HL-60 (cell line): ENCODE data around the gene TMEM108.

Experiments
- DNase-seq, 2 experiments: peaks; one replicate each; pipeline ENCODE4 v3.0.0-alpha.2; 2010 to 2020; ENCODE audit warnings: low read depth in 1 of 2, low spot score in 1 of 2
- H3K27ac ChIP-seq: fragments of 250-450 bp; sonication (Bioruptor Pico); replicated peaks from 2 replicates; pipeline ENCODE4 v1.5.1; 2020; ENCODE audit warnings: mild to moderate bottlenecking, moderate library complexity
- H3K27me3 ChIP-seq: fragments of 250-450 bp; sonication (Bioruptor Pico); 2 replicates; pipeline ENCODE4 v1.5.1; 2021; ENCODE audit warnings: mild to moderate bottlenecking, moderate library complexity; ENCODE audit not compliant: insufficient read depth, poor library complexity, severe bottlenecking
- H3K4me3 ChIP-seq: replicated peaks from 2 replicates; pipeline ENCODE4 v1.5.1; 2011; ENCODE audit warnings: mild to moderate bottlenecking, control low read depth, low read length; ENCODE audit not compliant: insufficient read depth
- CTCF ChIP-seq: IDR thresholded peaks from one replicate; pipeline ENCODE4 v1.5.1; 2011; ENCODE audit warnings: low read length, control low read depth, inconsistent platforms; ENCODE audit not compliant: insufficient read depth
- GABPA ChIP-seq: IDR thresholded peaks from 2 replicates; pipeline ENCODE4 v1.6.1; 2012; ENCODE audit warnings: low read depth
- POLR2AphosphoS5 ChIP-seq: IDR thresholded peaks from 2 replicates; pipeline ENCODE4 v1.6.1; 2012; ENCODE audit warnings: low read depth
- SPI1 ChIP-seq: IDR thresholded peaks from 2 replicates; pipeline ENCODE4 v1.6.1; 2012; ENCODE audit warnings: low read depth, mild to moderate bottlenecking, borderline replicate concordance
- TF ChIP-seq, protein P1 (sequence below): IDR thresholded peaks from 2 replicates; pipeline ENCODE4 v1.6.1; 2012; ENCODE audit warnings: low read depth; ENCODE audit not compliant: insufficient replicate concordance

Gene TMEM108

GRCh38 chr3:133375403-133375745, 337.2 kb downstream of the TMEM108 start:
- no peak overlapping the region for H3K4me3 ChIP-seq
- TF ChIP-seq, protein P1, sequence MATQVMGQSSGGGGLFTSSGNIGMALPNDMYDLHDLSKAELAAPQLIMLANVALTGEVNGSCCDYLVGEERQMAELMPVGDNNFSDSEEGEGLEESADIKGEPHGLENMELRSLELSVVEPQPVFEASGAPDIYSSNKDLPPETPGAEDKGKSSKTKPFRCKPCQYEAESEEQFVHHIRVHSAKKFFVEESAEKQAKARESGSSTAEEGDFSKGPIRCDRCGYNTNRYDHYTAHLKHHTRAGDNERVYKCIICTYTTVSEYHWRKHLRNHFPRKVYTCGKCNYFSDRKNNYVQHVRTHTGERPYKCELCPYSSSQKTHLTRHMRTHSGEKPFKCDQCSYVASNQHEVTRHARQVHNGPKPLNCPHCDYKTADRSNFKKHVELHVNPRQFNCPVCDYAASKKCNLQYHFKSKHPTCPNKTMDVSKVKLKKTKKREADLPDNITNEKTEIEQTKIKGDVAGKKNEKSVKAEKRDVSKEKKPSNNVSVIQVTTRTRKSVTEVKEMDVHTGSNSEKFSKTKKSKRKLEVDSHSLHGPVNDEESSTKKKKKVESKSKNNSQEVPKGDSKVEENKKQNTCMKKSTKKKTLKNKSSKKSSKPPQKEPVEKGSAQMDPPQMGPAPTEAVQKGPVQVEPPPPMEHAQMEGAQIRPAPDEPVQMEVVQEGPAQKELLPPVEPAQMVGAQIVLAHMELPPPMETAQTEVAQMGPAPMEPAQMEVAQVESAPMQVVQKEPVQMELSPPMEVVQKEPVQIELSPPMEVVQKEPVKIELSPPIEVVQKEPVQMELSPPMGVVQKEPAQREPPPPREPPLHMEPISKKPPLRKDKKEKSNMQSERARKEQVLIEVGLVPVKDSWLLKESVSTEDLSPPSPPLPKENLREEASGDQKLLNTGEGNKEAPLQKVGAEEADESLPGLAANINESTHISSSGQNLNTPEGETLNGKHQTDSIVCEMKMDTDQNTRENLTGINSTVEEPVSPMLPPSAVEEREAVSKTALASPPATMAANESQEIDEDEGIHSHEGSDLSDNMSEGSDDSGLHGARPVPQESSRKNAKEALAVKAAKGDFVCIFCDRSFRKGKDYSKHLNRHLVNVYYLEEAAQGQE = no peak
- no peak for TF ChIP-seq POLR2AphosphoS5
- TF ChIP-seq GABPA = no peak
- TF ChIP-seq CTCF = no peak
- no peak for TF ChIP-seq SPI1
- no peak for DNase-seq

DNA sequence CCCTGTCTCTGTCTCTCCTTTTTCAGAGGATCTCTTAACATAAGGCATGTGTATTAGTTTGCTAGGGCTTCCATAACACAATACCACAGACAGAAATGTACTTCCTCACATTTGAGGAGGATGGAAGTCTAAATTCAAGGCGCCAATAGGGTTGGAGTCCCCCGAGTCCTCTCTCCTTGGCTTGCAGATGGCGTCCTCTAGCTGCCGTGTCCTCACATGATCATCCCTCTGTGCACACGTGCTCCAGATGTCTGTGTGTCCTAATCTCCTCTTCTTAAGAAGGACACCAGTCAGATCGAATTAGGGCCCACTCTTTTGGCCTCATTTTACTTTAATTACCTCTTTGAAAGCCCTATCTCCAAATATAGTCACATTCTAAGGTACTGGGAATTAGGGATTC, 338.6 kb downstream of the TMEM108 start:
- Histone ChIP-seq H3K27me3 (no peaks in the 10 kb centered on the region), H3K4me3 (no peak overlapping the region), H3K27ac (no peak overlapping the region)
- no peak for TF ChIP-seq POLR2AphosphoS5
- no peak for TF ChIP-seq GABPA
- DNase-seq = peak in 1 of 2 experiments; percentile 21

More at GRCh38 chr3:133375403-133375745, 337.2 kb downstream of the TMEM108 start:
- Histone ChIP-seq H3K27ac (no peak overlapping the region), H3K27me3 (no peaks in the 10 kb centered on the region)

GRCh38 chr3:133377396-133377795, 339.2 kb downstream of the TMEM108 start:
- Histone ChIP-seq H3K4me3 (no peak overlapping the region), H3K27me3 (no peaks in the 10 kb centered on the region), H3K27ac (no peak overlapping the region)
- TF ChIP-seq POLR2AphosphoS5 (no peak), CTCF (peak; percentile 17)
- TF ChIP-seq, protein P1 = no peak
- DNase-seq = peak; percentile 13 to 60

DNA sequence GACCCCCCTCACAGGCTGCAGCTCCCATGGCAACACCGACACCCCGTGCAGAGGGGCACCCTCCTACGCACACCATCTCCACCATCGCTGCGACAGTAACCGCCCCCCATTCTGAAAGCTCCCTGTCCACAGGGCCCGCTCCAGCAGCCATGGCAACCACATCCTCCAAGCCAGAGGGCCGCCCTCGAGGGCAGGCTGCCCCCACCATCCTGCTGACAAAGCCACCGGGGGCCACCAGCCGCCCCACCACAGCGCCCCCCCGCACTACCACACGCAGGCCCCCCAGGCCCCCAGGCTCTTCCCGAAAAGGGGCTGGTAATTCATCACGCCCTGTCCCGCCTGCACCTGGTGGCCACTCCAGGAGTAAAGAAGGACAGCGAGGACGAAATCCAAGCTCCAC, 341.7 kb downstream of the TMEM108 start:
- Histone ChIP-seq H3K27me3 (peaks cover 2% of the 10 kb centered on the region), H3K27ac (no peak overlapping the region), H3K4me3 (no peak overlapping the region)
- DNase-seq = no peak
- TF ChIP-seq GABPA (no peak), SPI1 (no peak), POLR2AphosphoS5 (no peak)
- TF ChIP-seq, protein P1 = no peak
